Measurements from ENCODE around the gene CCDC40. TPM values are rescaled to one million over a fixed set of nuclear protein-coding genes. Genes with fewer than 3 reads are reported as not detected.

Gene CCDC40
- total RNA-seq, 1 donor from 2014 or later, result 4.4 TPM

DNA sequence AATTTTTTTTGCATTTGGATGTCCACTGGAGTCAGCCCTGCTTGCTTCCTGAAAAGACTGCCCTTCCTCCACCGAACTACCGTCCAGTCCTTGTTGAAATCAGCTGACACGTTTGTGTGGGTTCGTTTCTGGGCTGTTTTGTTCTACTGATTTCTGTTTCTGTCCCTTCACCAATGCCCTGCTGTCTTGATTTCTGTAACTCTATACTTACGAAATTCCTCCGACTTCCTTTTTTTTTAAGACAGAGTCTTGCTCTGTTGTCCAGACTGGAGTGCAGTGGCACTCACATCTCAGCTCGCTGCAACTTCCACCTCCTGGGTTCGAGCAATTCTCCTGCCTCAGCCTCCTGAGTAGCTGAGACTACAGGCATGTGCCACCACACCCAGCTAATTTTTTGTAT is 56.5 kb downstream of the CCDC40 start:
- Histone ChIP-seq H3K36me3 (ENCODE audit: control insufficient read depth, insufficient read depth, low read length) (no peaks in the 10 kb centered on the region), H3K27me3 (ENCODE audit: control insufficient read depth, insufficient read depth, low read length) (no peaks in the 10 kb centered on the region), H3K4me3 (ENCODE audit: low read depth, low read length) (no peak overlapping the region)
- TF ChIP-seq, protein P1, sequence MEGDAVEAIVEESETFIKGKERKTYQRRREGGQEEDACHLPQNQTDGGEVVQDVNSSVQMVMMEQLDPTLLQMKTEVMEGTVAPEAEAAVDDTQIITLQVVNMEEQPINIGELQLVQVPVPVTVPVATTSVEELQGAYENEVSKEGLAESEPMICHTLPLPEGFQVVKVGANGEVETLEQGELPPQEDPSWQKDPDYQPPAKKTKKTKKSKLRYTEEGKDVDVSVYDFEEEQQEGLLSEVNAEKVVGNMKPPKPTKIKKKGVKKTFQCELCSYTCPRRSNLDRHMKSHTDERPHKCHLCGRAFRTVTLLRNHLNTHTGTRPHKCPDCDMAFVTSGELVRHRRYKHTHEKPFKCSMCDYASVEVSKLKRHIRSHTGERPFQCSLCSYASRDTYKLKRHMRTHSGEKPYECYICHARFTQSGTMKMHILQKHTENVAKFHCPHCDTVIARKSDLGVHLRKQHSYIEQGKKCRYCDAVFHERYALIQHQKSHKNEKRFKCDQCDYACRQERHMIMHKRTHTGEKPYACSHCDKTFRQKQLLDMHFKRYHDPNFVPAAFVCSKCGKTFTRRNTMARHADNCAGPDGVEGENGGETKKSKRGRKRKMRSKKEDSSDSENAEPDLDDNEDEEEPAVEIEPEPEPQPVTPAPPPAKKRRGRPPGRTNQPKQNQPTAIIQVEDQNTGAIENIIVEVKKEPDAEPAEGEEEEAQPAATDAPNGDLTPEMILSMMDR (IDR thresholded peaks at IDR 0.05; ENCODE audit: insufficient read depth, low read length, poor library complexity, severe bottlenecking), result no peak
- no peak for DNase-seq (ENCODE audit: low read depth)

DNA sequence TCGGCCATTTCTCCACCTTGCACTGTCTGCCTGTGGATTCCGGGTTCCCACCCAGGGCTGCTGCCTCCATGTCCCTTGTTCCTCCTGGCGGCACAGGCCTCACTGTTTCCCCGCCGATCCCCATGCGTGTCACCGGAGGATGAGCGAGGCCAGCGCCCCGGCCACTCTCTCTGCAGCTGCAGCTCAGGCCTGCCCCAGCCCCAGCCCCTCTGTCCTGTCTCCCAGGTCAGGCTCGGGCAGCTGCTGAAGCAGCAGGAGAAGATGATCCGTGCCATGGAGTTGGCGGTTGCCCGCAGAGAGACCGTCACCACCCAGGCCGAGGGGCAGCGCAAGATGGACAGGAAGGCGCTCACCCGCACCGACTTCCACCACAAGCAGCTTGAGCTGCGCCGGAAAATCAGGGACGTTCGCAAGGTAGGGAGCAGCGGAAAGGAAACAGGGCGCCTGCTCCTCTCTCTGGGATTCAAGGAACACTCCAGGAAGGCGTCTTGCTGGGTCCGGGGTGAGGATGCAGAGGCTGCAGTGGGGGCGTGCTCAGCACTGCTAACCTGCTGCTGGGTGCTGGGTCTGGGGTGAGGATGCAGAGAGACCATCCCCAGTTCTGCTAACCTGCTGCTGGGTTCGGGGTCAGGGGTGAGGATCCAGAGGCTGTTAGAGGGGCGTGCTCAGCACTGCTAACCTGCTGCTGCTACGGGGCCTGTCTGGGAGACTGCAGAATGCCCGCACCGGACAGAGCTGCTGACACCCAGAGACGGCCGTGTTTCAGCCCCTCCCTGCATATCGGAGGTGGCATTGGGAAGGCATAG is 58.8 kb downstream of the CCDC40 start:
- H3K36me3 ChIP-seq (ENCODE audit: control insufficient read depth, insufficient read depth, low read length), result no peaks in the 10 kb centered on the region
- TF ChIP-seq, protein P1 (IDR thresholded peaks at IDR 0.05; ENCODE audit: insufficient read depth, low read length, poor library complexity, severe bottlenecking), result no peak
- H3K27me3 ChIP-seq (ENCODE audit: control insufficient read depth, insufficient read depth, low read length), result no peaks in the 10 kb centered on the region
- no peak for DNase-seq (ENCODE audit: low read depth)
- H3K4me3 ChIP-seq (ENCODE audit: low read depth, low read length), result no peak overlapping the region

DNA sequence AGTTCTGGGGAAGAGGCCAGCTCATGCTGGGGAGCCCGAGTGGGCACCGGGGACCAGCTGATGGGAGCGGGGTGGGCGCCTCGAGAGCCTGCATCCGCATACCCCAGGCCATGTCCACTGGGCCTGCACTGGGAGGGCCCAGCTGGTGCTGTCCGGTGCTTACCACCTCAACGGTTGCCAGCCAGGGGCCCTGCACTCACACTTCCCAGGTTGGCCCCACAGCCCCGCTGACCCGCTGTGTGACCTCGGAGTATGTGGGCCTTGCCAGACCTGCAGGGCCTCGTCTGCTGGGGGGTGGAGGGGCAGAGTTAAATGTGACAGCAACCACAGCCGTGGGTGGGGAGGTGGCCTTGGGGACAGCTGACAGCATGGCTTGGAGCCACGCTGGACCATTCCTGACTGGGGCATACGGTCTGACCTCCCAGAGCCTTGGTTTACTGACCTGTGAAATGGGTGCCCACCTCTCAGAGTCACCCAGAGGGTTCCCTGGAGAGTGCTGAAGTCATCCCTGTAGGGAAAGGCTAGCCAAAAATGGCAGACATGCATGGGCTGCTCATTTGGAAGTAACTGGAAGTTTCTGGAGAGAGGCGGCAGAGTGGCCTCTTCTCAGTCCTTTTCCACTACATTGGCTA is 59.5 kb downstream of the CCDC40 start:
- DNase-seq (ENCODE audit: low read depth), result no peak
- TF ChIP-seq, protein P1 (IDR thresholded peaks at IDR 0.05; ENCODE audit: insufficient read depth, low read length, poor library complexity, severe bottlenecking), result no peak
- no peaks in the 10 kb centered on the region for H3K36me3 ChIP-seq (ENCODE audit: control insufficient read depth, insufficient read depth, low read length)
- no peaks in the 10 kb centered on the region for H3K27me3 ChIP-seq (ENCODE audit: control insufficient read depth, insufficient read depth, low read length)
- no peak overlapping the region for H3K4me3 ChIP-seq (ENCODE audit: low read depth, low read length)

DNA sequence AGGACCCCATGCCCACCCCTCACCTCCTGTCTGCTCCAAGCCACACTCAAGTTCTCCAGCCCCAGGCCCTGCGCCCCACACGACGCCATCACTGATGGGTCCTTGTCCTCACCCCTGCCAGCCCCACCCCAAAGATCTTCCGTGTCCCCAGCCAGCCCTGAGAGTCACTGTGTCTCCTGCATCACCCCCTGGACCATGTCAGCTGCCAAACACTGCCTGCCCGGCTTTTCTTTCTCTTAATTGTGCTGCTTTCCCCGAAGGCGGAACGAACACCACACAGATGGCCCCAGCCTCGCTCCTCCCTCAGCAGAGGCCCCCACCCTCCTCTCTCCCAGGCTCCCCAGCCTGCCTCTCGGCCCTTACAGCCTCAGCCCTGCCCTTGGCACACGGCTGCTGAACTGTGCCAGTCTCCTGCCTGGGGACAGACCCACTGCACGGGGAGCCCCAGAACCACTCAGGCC is 60.1 kb downstream of the CCDC40 start:
- no peaks in the 10 kb centered on the region for H3K36me3 ChIP-seq (ENCODE audit: control insufficient read depth, insufficient read depth, low read length)
- no peak for DNase-seq (ENCODE audit: low read depth)
- no peaks in the 10 kb centered on the region for H3K27me3 ChIP-seq (ENCODE audit: control insufficient read depth, insufficient read depth, low read length)
- TF ChIP-seq, protein P1 (IDR thresholded peaks at IDR 0.05; ENCODE audit: insufficient read depth, low read length, poor library complexity, severe bottlenecking), result no peak
- H3K4me3 ChIP-seq (ENCODE audit: low read depth, low read length), result no peak overlapping the region

DNA sequence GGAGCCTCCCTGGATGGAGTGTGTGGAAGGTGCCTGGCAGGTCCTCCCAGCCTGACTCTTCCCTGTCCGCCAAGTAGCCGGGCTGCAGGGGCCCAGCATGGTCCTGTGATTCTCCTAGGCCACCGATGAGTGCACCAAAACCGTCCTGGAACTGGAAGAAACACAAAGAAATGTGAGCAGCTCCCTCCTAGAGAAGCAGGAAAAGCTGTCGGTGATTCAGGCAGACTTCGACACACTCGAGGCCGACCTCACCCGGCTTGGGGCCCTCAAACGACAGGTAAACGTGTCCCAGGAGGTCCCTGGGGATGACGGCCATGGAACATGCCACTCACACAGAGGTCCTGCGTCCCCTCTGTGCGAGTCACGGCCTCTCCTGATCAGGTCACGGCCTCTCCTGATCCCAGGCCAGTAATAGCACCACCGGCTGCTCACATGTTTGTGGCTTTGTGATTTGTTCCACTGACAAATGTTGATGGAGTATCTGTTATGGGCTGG is 60.7 kb downstream of the CCDC40 start:
- no peak overlapping the region for H3K4me3 ChIP-seq (ENCODE audit: low read depth, low read length)
- H3K36me3 ChIP-seq (ENCODE audit: control insufficient read depth, insufficient read depth, low read length), result no peaks in the 10 kb centered on the region
- TF ChIP-seq, protein P1 (IDR thresholded peaks at IDR 0.05; ENCODE audit: insufficient read depth, low read length, poor library complexity, severe bottlenecking), result no peak
- H3K27me3 ChIP-seq (ENCODE audit: control insufficient read depth, insufficient read depth, low read length), result no peaks in the 10 kb centered on the region
- no peak for DNase-seq (ENCODE audit: low read depth)
